H1 (cell line): ENCODE measurements around the gene C6orf136. TPM values are rescaled to one million over a fixed set of nuclear protein-coding genes. Genes with fewer than 3 reads are reported as not detected.

Experiments
- CTCF ChIA-PET: fragments of 300-600 bp; sonication (Branson Sonifier 250); formaldehyde crosslinking; loops from one replicate; lab custom pipeline; 2021; ENCODE audit not compliant: partially characterized antibody; lab: Charles Lee
- POLR2A ChIA-PET: fragments of 300-600 bp; sonication (Branson Sonifier 250); formaldehyde crosslinking; loops from one replicate; lab custom pipeline; 2021; ENCODE audit warnings: inconsistent platforms; ENCODE audit not compliant: partially characterized antibody; lab: Charles Lee
- DNase-seq, 2 experiments: peaks; one replicate each; pipeline versions ENCODE4 v3.0.0 to v3.0.0-alpha.2; 2010 to 2022; ENCODE audit warnings: low spot score in 2 of 2, low read depth in 1 of 2, mixed read lengths in 1 of 2
- FAIRE-seq: peaks from 2 replicates; lab custom pipeline; 2011; peaks lifted over from hg19 to GRCh38; lab: Jason Lieb, UNC
- H2AFZ ChIP-seq: 2 replicates; pipeline ENCODE4 v1.8.1; 2012; ENCODE audit warnings: low read length, inconsistent platforms
- H2AK5ac ChIP-seq: 2 replicates; pipeline ENCODE4 v1.6.1; 2013; ENCODE audit warnings: low read depth, low read length
- H2BK120ac ChIP-seq: replicated peaks from 2 replicates; pipeline ENCODE3; 2013; ENCODE audit warnings: low read depth, low read length, inconsistent platforms
- H2BK12ac ChIP-seq: 2 replicates; pipeline ENCODE4 v1.6.1; 2013; ENCODE audit warnings: low read depth, low read length
- H2BK15ac ChIP-seq: 2 replicates; pipeline ENCODE4 v1.6.1; 2013; ENCODE audit warnings: low read length
- H2BK20ac ChIP-seq: 2 replicates; pipeline ENCODE4 v1.6.1; 2013; ENCODE audit warnings: low read length
- H2BK5ac ChIP-seq: 2 replicates; pipeline ENCODE4 v1.6.1; 2013; ENCODE audit warnings: low read depth, low read length
- H3K14ac ChIP-seq: 2 replicates; pipeline ENCODE4 v1.6.1; 2013; ENCODE audit warnings: inconsistent platforms; ENCODE audit not compliant: insufficient read length
- H3K18ac ChIP-seq: 2 replicates; pipeline ENCODE4 v1.6.1; 2013; ENCODE audit warnings: low read length; ENCODE audit errors: extremely low read depth
- H3K23ac ChIP-seq: 2 replicates; pipeline ENCODE4 v1.6.1; 2013; ENCODE audit warnings: inconsistent platforms; ENCODE audit not compliant: insufficient read length
- H3K23me2 ChIP-seq: 2 replicates; pipeline ENCODE4 v1.6.1; 2013; ENCODE audit warnings: low read depth, low read length
- H3K27ac ChIP-seq: 2 replicates; pipeline ENCODE4 v1.6.1; 2011; ENCODE audit warnings: low read depth, low read length, inconsistent platforms
- H3K27me3 ChIP-seq, 4 experiments: replicated peaks in 1 of 4; 1 replicate in 1 of 4; 2 replicates in 3 of 4; pipeline versions ENCODE4 v1.6.1 to v1.8.1; 2011 to 2013; ENCODE audit warnings: low read length in 3 of 4, mild to moderate bottlenecking in 3 of 4, inconsistent platforms in 2 of 4, mixed read lengths in 2 of 4, moderate library complexity in 1 of 4; ENCODE audit not compliant: control insufficient read depth in 3 of 4, insufficient read depth in 3 of 4; ENCODE audit errors: extremely low read depth in 1 of 4
- H3K36me3 ChIP-seq, 4 experiments: 2 replicates each; pipeline versions ENCODE4 v1.6.1 to v1.8.1; 2011 to 2013; ENCODE audit warnings: mild to moderate bottlenecking in 4 of 4, low read length in 3 of 4, moderate library complexity in 2 of 4, control low read depth in 1 of 4, inconsistent platforms in 1 of 4; ENCODE audit not compliant: insufficient read depth in 4 of 4, control insufficient read depth in 2 of 4
- H3K4ac ChIP-seq: replicated peaks from 2 replicates; pipeline ENCODE3; 2013; ENCODE audit warnings: low read length, low read depth, mixed read lengths, inconsistent platforms; ENCODE audit not compliant: insufficient read length
- H3K4me1 ChIP-seq, 4 experiments: replicated peaks in 1 of 4; 1 replicate in 1 of 4; 2 replicates in 3 of 4; pipeline versions ENCODE4 v1.6.1 to v1.8.1; 2011 to 2013; ENCODE audit warnings: low read length in 3 of 4, inconsistent platforms in 2 of 4, mixed read lengths in 1 of 4; ENCODE audit not compliant: insufficient read depth in 4 of 4, control insufficient read depth in 3 of 4
- H3K4me2 ChIP-seq, 2 experiments: 2 replicates each; pipeline versions ENCODE4 v1.6.1 to v1.8.1; 2011 to 2013; ENCODE audit warnings: low read depth in 2 of 2, low read length in 2 of 2, control low read depth in 1 of 2, inconsistent platforms in 1 of 2, mild to moderate bottlenecking in 1 of 2; ENCODE audit not compliant: insufficient read depth in 1 of 2
- H3K4me3 ChIP-seq, 4 experiments: fragments of 200-600, 300-600 bp in 1 of 4; sonication (generic), shearing (Covaris generic), sonication (Bioruptor Twin) in 1 of 4; 2 replicates each; pipeline versions ENCODE4 v1.5.1 to v1.8.1; 2011 to 2016; ENCODE audit warnings: low read length in 4 of 4, low read depth in 3 of 4, control low read depth in 2 of 4, inconsistent platforms in 2 of 4, mild to moderate bottlenecking in 2 of 4, mixed read lengths in 1 of 4, moderate library complexity in 1 of 4; ENCODE audit not compliant: insufficient read depth in 2 of 4; ENCODE audit errors: extremely low read depth in 1 of 4
- H3K56ac ChIP-seq: replicated peaks from 2 replicates; pipeline ENCODE3; 2013; ENCODE audit warnings: low read depth, mild to moderate bottlenecking, mixed read lengths, low read length, inconsistent platforms; ENCODE audit not compliant: insufficient read length
- H3K79me1 ChIP-seq: 2 replicates; pipeline ENCODE4 v1.6.1; 2013; ENCODE audit warnings: low read depth, low read length, control low read depth
- H3K79me2 ChIP-seq, 2 experiments: 2 replicates each; pipeline versions ENCODE4 v1.6.1 to v1.8.1; 2012 to 2013; ENCODE audit warnings: low read length in 2 of 2, mild to moderate bottlenecking in 2 of 2, inconsistent platforms in 1 of 2; ENCODE audit not compliant: insufficient read depth in 2 of 2, control insufficient read depth in 1 of 2
- H3K9ac ChIP-seq, 4 experiments: replicated peaks in 1 of 4; 1 replicate in 1 of 4; 2 replicates in 3 of 4; pipeline versions ENCODE4 v1.6.1 to v1.8.1; 2011 to 2013; ENCODE audit warnings: low read depth in 3 of 4, low read length in 3 of 4, control low read depth in 2 of 4, mild to moderate bottlenecking in 2 of 4, moderate library complexity in 2 of 4, inconsistent platforms in 1 of 4; ENCODE audit errors: extremely low read depth in 1 of 4
- H3K9me3 ChIP-seq, 2 experiments: 2 replicates each; pipeline versions ENCODE4 v1.6.1 to v1.8.1; 2012 to 2013; ENCODE audit warnings: mild to moderate bottlenecking in 2 of 2, moderate library complexity in 2 of 2, control low read depth in 1 of 2, inconsistent platforms in 1 of 2, low read depth in 1 of 2, low read length in 1 of 2, mixed read lengths in 1 of 2; ENCODE audit not compliant: insufficient read depth in 2 of 2
- H4K20me1 ChIP-seq, 2 experiments: replicated peaks in 1 of 2; 2 replicates each; pipeline versions ENCODE3 to v1.8.1; 2011 to 2013; ENCODE audit warnings: inconsistent platforms in 2 of 2, low read length in 2 of 2, mild to moderate bottlenecking in 1 of 2; ENCODE audit not compliant: insufficient read depth in 2 of 2, control insufficient read depth in 1 of 2
- H4K5ac ChIP-seq: 2 replicates; pipeline ENCODE4 v1.6.1; 2013; ENCODE audit warnings: low read length, low read depth, mixed read lengths, inconsistent platforms; ENCODE audit not compliant: insufficient read length
- H4K8ac ChIP-seq: 2 replicates; pipeline ENCODE4 v1.8.0; 2013; ENCODE audit warnings: mild to moderate bottlenecking, moderate library complexity, low read length, inconsistent platforms; ENCODE audit not compliant: insufficient read depth; ENCODE audit errors: extremely low read depth
- H4K91ac ChIP-seq: replicated peaks from 2 replicates; pipeline ENCODE3; 2013; ENCODE audit warnings: low read length, mixed read lengths, inconsistent platforms; ENCODE audit not compliant: insufficient read length
- ASH2L ChIP-seq: fragments of 200-600, 300-600 bp; sonication (generic); IDR thresholded peaks from one replicate; pipeline ENCODE4 v1.7.1; 2017; ENCODE audit warnings: low read length
- BACH1 ChIP-seq: IDR thresholded peaks from 2 replicates; pipeline ENCODE4 v1.6.1; 2012; ENCODE audit warnings: low read length, improper control_type of control experiment
- E2F6 ChIP-seq: IDR thresholded peaks from 2 replicates; pipeline ENCODE4 v1.6.1; 2012; ENCODE audit warnings: inconsistent platforms
- PHF8 ChIP-seq: fragments of 200-600 bp; sonication (generic); conservative IDR thresholded peaks from 2 replicates; pipeline ENCODE4 v1.7.1; 2012; ENCODE audit warnings: low read depth, mild to moderate bottlenecking, inconsistent platforms, low read length, moderate library complexity
- POLR2A ChIP-seq, 2 experiments: IDR thresholded peaks; 1 replicate in 1 of 2; 2 replicates in 1 of 2; pipeline ENCODE4 v1.6.1; 2011; ENCODE audit warnings: low read depth in 2 of 2, low read length in 2 of 2, mild to moderate bottlenecking in 2 of 2; ENCODE audit errors: control extremely low read depth in 1 of 2
- POLR2AphosphoS5 ChIP-seq: IDR thresholded peaks from 2 replicates; pipeline ENCODE4 v1.6.1; 2011; ENCODE audit warnings: low read depth, low read length
- SP1 ChIP-seq: IDR thresholded peaks from 2 replicates; pipeline ENCODE4 v1.6.1; 2011; ENCODE audit warnings: low read depth, low read length
- TAF1 ChIP-seq: IDR thresholded peaks from 2 replicates; pipeline ENCODE4 v1.6.1; 2011; ENCODE audit warnings: mild to moderate bottlenecking, low read depth, low read length
- TAF7 ChIP-seq: optimal IDR thresholded peaks from 2 replicates; pipeline ENCODE3; 2011; ENCODE audit warnings: low read depth, mild to moderate bottlenecking, inconsistent platforms, low read length, moderate library complexity, borderline replicate concordance
- YY1 ChIP-seq: IDR thresholded peaks from 2 replicates; pipeline ENCODE4 v1.6.1; 2011; ENCODE audit warnings: low read depth, mild to moderate bottlenecking, low read length
- WGBS, 2 experiments: shearing (Covaris generic) in 1 of 2; methylation state at CpG; one replicate each; pipeline versions ENCODE4 v1.1.6 to v1.1.7; 2013 to 2015; ENCODE audit warnings: low lambda C conversion rate in 2 of 2, mixed read lengths in 2 of 2, inconsistent platforms in 1 of 2, low coverage in 1 of 2, missing lambda C conversion rate in 1 of 2; ENCODE audit not compliant: insufficient replicate concordance in 2 of 2, insufficient coverage in 1 of 2, insufficient read length in 1 of 2; ENCODE audit errors: extremely low coverage in 1 of 2, missing lambda C conversion rate in 1 of 2; 5-methylcytosine and 5-hydroxymethylcytosine counted together
- polyA plus RNA-seq, 7 experiments: library from polyadenylated mRNA; depleted of rRNA in 3 of 7; stranded (reverse) in 5 of 7; unstranded in 2 of 7; fragments of >200 nt in 5 of 7; fragments of 200-250 nt in 2 of 7; gene quantifications; 1 replicate in 5 of 7; 2 replicates in 1 of 7; 4 replicates in 1 of 7; pipeline versions ENCODE4 v1.2.1 to v1.2.3, GENCODE V29; 2011 to 2013; ENCODE audit warnings: missing spikeins in 2 of 7, mixed read lengths in 2 of 7
- total RNA-seq: library from RNA; stranded (reverse); fragmentation: NEBNext Ultra II Directional; extraction: Animal tissue kit (Norgen Biotek cat#: 25700); gene quantifications from 2 replicates; pipeline ENCODE4 v1.2.1, GENCODE V29; 2021

The C6orf136 gene
- total and polyA plus RNA-seq, 2 of the 8 experiments (the other 6 are each of a cell fraction or from before 2014, with no cell fraction given), result 20.8 to 23.1 TPM

GRCh38 chr6:30690403-30691207 is 43.7 kb downstream of the C6orf136 start, which contains the start of gene NRM:
TSS of gene NRM (minus strand) at chr6:30690984. CDS start at chr6:30690974, 10 bp downstream.
- Histone ChIP-seq H3K14ac (no peak within 1 kb of the TSS), H3K23me2 (peaks cover 13% of the 10 kb centered on the region), H3K36me3 (no peaks in the 10 kb centered on the region; a peak in 1 of 8 replicates), H4K20me1 (no peaks in the 10 kb centered on the region), H2BK5ac (peak within 1 kb of the TSS; percentile 97), H3K9me3 (no peaks in the 10 kb centered on the region), H2BK12ac (peak within 1 kb of the TSS; percentile 89; the same call in 1 of the 2 replicates), H3K23ac (no peak within 1 kb of the TSS), H4K8ac (peak within 1 kb of the TSS; percentile 62; the same call in 1 of the 2 replicates), H3K79me1 (0 out of 2 replicates have a peak, but pooled peaks cover 4% of the 10 kb centered on the region), H2BK120ac (no peak within 1 kb of the TSS), H2AK5ac (peak within 1 kb of the TSS; percentile 69; the same call in 1 of the 2 replicates), H3K4ac (peak within 1 kb of the TSS; percentile 66), H3K56ac (peak within 1 kb of the TSS; percentile 95), H4K5ac (peak within 1 kb of the TSS; percentile 100), H2AFZ (peak within 1 kb of the TSS; percentile 80), H3K4me3 (peak within 1 kb of the TSS; percentile 86 to 92 (median 88)), H2BK20ac (0 out of 2 replicates have a peak within 1 kb of the TSS, but pooled peaks have one; percentile 15), H3K18ac (peak within 1 kb of the TSS; percentile 98), H3K27me3 (no peaks in the 10 kb centered on the region), H2BK15ac (peak within 1 kb of the TSS; percentile 92; the same call in 1 of the 2 replicates), H3K4me2 (peak within 1 kb of the TSS; percentile 82 to 94), H3K27ac (no peak within 1 kb of the TSS; the same call in none of the 2 replicates), H4K91ac (peak within 1 kb of the TSS; percentile 99), H3K9ac (peak within 1 kb of the TSS in 3 of 4 experiments; percentile 46 to 87 (median 58); a peak in 6 of 7 replicates), H3K79me2 (peaks cover 0 to 3% of the 10 kb centered on the region in 2 experiments; a peak in 1 of 4 replicates), H3K4me1 (peaks cover 0 to 23% (median 17%) of the 10 kb centered on the region in 4 experiments; a peak in 6 of 7 replicates)
- 4% methylated on average over 26 of the region's 40 CpGs; no CpG with 5 or more reads in 1 of the 2 experiments for WGBS, 2 experiments
- peak in 1 of 2 experiments; percentile 89 for DNase-seq
- no peak for FAIRE-seq
- ChIA-PET CTCF (interaction anchor here (0.6 to 3.7 kb wide), 10 partner anchors 9 to 393 kb away, joined by 3 to 28 read pairs (median 7); partner anchors contain the start of gene MDC1), POLR2A (interaction anchor here (0.9 to 26.7 kb wide), 10 partner anchors 9 to 80 kb away, joined by 3 to 732 read pairs (median 6); partner anchors contain the start of genes DHX16, FLOT1, IER3 and MDC1)
- peak; percentile 56; the same call in 1 of the 2 replicates for TF ChIP-seq YY1
- TF ChIP-seq E2F6, result peak; percentile 20; the same call in 1 of the 2 replicates
- peak; percentile 67 for TF ChIP-seq ASH2L
- peak in 1 of 2 experiments; percentile 41; a peak in 1 of 3 replicates for TF ChIP-seq POLR2A (IDR thresholded peaks at IDR 0.05; ENCODE audit: control extremely low read depth in 1 of 2, low read depth in 2 of 2, low read length in 2 of 2)
- TF ChIP-seq TAF1, result peak; percentile 49; the same call in 1 of the 2 replicates
- no peak for TF ChIP-seq TAF7
- TF ChIP-seq POLR2AphosphoS5, result peak; percentile 31; the same call in 1 of the 2 replicates
- TF ChIP-seq BACH1, result 0 out of 2 replicates have a peak, but pooled peaks have one; percentile 31
- 0 out of 2 replicates have a peak, but pooled peaks have one; percentile 41 for TF ChIP-seq PHF8
- peak; percentile 61; the same call in 1 of the 2 replicates for TF ChIP-seq SP1
